Measurements from ENCODE around the gene GLI3.

GLI3 gene

DNA sequence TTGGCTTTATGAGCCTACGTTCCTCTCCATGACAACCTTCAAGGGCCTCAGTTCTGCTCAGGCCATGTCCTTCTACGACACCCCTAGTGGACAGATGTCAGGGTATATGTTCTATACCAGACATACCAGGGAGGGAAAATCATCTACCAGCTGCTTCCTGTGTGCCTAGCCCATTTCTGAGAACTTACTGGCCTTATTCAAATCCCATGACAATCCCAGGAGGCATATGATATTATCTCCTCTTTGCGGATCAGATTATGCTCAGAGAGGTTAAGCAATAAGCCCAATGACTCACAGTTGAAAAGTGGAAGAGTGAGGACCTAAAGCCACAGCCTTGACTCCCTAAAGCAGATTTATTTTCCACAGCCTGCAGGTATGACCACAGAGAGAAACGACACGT, 139.3 kb downstream of the GLI3 start:
- intact Hi-C loops (cut with DNase I): no loop called here
- DNase-seq: no peak

DNA sequence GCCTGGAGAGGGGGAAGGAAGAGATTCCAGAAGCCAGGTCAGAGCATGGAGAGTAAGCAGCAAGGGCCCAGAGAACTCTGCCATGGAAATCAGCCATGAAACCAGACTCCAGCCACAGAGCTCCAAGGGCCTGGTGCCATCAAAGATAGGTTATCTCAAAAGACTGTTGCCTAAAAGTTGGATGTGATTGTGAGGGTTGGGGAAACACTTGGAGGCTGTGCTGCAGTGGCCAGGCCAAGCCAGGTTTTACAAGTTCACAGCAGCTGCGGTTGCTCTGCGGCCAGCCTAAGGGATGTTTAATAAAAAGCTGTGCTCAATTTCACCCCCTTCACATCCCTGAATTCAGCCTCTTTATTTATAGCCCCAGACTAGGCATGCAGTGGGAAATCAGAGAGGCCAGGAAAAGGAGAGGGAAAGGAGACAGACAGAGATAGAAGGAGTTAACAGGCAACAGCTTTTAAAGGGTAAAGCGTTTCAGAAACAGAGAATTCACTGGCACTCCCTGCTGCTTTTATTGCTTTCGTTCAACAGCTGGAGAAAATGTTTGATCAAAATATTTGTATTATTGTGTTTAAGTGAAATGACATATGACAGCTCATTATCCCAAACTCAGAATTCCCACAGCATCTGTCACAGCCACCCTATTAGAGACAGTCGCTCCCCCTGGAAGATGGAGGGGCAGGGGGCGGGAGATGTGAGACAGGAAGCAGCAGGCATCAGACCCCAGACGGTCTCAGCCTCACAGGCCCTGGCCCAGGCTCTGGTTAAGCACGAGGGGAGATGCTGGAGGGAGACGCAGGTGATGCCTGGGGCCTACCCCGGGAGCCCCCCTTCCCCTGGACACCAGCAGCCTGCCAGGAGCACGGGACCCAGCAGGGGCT, 140.1 kb downstream of the GLI3 start:
- intact Hi-C loops (cut with DNase I): no loop called here
- DNase-seq: no peak

DNA sequence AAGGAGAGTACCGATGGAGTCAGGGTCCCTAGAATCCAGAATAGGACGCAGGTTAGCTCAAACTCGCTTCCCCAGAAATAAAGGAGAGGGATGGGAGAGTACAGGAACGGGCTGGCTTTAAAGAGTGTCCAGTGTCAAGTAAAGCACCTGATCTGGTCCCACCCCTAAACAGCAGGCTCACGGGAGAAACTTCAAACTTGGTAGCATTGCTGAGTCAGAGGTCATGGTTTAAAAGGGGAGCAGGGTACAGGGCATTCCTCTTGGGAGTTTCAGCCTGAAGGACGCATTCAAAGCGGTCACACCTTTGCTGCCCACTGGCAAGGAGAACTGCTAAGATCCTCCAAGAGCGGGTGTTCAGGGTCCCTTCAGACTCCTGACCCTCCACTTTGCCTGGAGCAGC, 140.7 kb downstream of the GLI3 start:
- intact Hi-C loops (cut with DNase I): no loop called here
- DNase-seq: no peak

DNA sequence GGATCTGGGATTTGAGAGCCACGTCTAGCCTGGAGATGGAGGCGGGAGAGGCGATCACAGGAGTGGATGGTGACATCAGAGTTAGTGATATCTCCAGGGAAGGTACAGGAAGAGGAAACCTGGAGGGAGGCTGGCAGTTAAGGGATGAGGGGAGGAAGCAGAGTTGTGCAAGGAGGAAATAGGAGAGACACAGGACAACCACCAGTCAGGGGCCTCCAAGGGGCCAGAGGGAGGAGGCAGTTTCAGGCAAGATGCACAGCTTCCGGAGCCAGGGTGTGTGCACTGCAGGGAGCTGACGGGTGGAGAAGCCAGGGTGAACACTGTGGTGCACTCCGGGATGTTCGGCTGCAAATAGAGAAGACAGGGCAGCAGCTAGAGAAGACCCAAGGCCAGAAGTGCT, 141.2 kb downstream of the GLI3 start:
- intact Hi-C loops (cut with DNase I): no loop called here
- DNase-seq: no peak

DNA sequence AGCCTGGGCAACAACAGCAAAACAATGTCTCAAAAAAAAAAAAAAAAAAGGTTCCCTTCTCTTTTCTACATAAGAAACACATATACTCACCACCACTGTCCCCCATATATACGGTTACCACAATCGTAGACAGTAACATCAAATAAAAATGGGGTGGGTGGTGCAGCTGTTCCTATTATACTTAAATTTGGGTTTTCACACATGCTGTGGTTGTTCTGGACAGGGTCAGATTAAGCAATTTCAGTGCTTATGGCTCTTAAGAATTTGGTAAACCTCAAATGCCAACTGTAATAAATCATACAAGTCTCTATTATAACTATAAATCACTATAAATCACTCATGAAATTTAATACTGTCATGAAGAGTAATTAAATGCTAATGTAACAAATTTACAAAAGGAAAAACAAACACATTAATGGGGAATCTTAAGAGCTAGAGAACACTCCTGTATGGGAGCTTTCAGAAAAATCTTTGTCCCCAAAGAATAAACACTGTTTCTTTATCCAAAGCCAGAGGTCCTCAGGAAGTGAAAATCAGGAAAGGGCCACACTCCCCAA, 143.6 kb downstream of the GLI3 start:
- intact Hi-C loops (cut with DNase I): no loop called here
- DNase-seq: no peak

DNA sequence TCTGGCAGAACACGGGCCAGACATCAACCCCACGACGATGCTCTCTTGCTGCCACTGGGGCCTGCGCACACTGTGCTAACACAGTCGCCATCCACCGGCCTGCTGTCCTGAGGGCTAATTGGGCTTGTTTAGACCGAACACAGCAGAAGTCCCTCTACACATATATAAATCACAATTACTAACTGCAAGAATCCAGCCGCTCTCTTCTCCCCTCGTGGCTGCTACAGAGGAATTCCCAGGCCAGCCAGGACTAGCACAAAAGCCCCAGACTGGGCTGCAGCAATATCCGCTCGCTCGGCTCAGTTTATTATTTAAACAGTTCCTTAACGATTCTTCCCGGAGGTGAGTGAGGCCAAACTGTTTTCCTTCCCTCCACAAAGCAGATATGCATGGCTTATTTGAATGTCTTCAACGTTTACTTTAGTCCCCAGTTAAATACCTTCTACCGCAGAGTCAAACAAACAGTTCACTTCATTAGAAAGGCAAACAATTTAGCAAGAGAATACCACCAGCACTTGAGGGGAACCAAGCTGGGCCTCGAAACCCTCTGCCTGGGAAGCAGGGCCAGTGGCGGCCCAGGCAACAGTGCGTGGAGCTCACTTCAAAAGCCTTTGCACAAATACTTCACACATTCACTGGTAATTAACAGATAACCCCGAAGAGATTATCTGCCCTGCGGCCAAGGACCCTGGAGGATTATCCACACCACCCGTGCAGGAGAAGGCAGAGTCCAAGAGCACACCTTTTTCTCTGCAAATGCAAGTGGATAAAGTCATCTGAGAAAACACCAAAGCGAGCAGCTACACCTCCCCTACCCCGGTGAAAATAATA, 145.3 kb downstream of the GLI3 start:
- intact Hi-C loops (cut with DNase I): no loop called here

DNA sequence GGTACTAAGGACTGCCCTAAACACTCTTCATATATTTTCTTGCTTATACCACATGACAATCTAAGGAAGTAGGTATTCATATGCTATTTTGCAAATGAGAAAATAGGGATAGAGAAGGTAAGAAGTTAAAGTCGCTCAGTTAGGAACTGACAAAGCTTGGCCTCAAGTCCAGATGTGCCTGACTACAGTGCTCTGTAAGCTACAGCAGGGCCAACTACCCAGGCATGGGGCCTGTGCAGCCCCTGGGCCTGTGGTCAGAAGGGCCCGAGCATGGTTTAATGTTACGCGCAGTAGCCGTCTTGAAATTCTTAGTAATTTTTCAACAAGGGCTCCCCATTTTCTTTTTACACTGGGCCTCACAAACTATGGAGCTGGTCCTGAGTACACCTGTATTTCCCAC, 146.2 kb downstream of the GLI3 start:
- DNase-seq: no peak
- intact Hi-C loops (cut with DNase I): no loop called here

More for the DNA sequence above, 145.3 kb downstream of the GLI3 start:
- no peak for DNase-seq

DNA sequence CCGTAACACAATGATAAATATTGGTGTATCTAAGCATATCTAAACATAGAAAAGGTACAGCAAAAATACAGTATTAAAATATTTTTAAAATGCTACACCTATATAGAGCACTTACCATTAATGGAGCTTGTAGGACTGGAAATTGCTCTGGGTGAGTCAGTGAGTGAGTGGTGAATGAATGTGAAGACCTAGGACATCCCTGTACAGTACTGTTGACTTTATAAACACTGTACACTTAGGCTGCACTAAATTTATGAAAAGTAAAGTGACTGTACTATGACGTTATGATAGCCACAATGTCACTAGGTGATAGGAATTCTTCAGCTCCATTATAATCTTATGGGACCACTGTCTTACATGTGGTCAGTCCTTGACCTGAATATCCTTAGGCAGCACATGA, 147.0 kb downstream of the GLI3 start:
- intact Hi-C loops (cut with DNase I): no loop called here
- DNase-seq: no peak

DNA sequence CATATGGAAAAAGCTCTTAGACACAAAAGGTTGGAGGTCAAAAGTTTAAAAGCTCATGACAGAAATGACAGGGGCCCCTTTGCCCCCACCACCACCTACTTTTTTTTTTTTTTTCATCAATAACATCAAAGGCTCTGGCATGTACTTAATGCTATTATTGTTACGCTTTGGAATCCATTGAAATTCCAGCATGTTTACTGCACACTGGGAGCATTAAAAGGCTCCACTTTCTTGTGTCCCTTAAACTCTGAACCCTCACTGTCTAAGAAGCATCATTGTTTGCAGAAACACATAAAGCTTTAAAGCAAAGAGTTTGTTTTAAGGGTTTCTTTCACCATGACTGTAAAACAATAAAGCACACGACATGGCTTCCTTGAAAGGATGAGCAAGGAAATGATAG, 149.4 kb downstream of the GLI3 start:
- intact Hi-C loops (cut with DNase I): no loop called here
- DNase-seq: no peak

DNA sequence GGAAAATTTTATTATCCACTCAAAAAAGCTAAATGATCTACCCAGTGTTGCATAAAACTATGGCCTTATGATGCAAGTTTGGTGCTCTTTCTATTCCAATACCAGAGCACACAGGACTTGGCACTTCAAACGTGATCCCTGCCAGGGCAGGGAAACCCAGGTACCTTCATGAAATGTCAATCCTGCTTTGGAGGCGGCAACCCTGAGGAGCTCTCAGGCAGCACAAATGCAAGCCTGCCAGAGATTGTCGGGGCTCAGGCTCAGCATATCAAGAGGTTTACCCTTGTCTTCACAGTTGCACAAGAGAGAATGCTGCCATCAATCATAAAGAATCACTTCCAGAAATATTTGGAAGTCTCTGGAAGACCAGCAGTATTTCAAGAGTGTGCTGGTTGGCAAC, 151.5 kb downstream of the GLI3 start:
- intact Hi-C loops (cut with DNase I): no loop called here
- DNase-seq: no peak

DNA sequence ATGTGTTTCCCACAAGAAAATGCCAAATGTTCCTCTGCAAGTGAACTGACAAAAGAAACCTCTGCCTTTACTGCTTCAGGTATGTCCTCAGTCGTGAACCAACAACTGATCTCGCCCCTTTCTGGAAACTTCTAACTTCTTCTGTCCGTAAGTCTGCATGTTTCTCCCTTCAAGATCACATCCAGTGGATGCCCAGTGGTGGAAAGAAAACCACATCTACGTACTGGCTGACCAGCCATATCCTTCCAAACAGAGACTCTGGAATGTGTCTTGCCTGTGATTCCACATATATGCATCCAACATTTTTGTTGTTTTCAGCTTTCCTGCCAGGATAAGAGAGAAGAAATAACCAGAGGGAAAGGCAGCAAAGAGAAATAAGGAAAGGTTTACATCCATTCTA, 152.7 kb downstream of the GLI3 start:
- DNase-seq: no peak
- intact Hi-C loops (cut with DNase I): no loop called here

DNA sequence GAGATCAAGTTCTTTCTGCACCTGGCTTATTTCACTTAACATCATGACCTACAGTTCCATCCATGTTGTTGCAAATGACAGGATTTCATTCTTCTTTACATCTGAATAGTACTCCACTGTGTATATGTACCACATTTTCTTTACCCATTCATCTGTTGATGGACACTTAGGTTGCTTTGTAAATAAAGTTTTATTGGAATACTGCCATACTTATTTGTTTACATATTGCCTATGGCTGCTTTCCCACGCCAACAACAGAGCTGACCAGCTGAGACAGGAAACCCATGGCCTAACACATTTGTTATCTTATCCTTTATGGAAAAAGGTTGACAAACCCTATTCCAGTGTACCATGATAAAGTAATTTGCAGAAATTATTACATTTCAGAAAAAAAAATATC, 153.7 kb downstream of the GLI3 start:
- DNase-seq: no peak
- intact Hi-C loops (cut with DNase I): no loop called here

DNA sequence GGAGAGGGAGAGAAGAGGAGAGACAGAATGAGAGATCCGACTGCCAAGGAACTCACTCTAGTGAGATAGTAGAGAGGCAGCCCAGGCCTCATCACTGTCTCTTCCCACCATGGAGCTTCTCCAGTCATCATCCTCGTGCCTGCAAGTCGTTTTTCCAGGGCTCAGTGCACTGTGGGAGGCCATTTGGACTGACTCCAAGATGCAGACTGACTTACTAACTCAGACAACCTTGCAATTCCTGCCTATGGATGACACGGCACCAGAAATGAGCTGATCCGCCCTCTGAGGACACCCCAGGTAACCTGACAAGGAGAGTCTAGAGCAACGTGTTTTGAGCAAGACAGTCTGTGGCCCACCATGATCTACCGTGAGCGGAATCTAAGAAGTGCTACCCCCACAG, 154.9 kb downstream of the GLI3 start:
- DNase-seq: peak in 38 of 42 donors; percentile 13 to 86 (median 57)
- intact Hi-C loops (cut with DNase I): no loop called here

DNA sequence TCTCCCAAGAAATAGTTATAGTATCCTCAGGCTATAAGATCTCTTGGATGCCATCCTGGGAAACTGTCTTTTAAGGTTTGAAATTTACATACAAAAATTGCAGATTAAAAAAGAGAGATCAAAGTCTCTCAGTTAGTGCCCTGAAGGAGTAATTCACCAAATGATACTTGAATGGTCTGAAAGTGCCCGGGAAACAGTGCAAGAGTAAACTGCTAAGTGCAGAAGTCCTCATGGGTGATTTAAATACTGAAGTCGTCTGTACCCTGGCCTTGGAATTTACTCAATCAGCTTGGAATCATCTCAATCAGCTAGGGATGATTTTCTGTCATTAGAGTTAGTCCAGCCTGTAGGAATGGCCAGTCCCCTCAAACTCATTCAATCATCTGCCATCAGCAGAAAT, 155.3 kb downstream of the GLI3 start:
- DNase-seq: no peak
- intact Hi-C loops (cut with DNase I): no loop called here

DNA sequence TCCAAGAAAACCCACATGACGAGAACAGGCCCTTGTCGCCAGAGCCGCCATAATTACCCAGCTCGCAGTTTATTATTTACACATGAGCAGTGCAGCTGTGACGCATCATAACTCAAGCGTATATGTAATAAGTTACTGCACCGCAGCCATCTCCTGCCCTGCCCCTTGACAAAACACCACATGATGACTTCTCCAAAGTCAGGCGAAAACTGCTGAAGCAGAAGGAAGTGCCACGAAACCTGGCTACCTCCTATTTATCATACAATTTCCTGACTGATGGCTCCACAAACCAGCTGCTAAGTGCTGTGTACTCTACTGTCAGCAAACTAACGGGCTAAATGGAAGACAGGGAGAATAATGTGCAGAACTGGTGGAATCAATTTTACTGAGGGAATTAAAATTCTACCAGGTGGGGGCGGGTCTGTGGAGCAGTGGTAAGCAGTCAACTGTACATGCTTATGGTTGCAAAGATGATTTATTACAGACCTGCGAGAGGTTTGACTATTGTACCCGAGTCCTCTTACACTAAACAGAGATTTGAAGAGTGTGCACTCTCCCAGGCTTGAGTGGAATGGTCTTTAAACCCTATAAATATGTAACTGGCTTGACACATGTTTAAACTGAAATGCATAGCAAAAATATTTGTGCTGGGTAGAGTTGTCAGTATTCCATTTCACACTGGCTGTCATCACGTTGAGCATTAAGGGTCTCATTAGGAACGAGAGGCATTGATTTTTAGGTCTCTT, 156.0 kb downstream of the GLI3 start:
- DNase-seq: no peak
- intact Hi-C loops (cut with DNase I): no loop called here

DNA sequence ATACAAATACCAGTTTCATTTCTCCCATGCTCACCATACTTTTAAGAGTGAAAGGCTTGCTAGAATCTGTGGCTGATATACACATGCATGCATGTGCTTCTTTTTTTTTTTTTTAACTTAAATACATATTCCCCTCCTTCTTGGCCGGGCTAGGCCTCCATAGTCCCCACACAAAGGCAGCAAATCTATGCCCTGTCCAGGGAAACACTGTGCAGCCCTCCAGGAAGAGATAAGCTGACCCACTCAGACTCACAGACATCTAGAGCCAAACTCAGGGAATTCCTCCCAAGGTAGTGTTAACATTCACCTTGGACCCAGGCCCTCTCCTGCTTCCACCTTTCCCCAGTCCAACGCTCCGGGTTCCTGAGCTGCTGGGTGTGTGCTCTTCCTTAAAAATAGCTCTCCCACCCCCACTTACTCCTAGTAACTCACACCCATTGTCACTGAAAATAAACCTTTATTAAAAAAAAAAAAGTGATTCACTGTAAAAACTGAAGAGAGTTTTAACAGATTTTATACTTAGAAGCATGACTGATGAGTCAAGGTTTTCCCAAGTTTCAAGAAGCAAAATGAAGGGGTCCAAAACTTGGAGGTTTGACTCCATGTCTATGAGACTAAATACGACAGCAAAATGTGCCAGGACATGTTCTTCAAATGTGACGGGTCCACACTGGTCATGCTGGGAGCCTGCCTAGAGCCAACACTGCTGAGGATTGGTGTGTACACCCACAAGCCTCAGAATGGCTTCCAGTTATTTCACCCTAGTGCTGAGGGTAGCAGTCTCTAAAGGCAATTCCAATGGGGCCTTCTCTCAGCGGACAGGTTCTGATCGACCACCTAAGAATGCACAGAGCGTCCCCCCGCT, 159.5 kb downstream of the GLI3 start:
- intact Hi-C loops (cut with DNase I): no loop called here

DNA sequence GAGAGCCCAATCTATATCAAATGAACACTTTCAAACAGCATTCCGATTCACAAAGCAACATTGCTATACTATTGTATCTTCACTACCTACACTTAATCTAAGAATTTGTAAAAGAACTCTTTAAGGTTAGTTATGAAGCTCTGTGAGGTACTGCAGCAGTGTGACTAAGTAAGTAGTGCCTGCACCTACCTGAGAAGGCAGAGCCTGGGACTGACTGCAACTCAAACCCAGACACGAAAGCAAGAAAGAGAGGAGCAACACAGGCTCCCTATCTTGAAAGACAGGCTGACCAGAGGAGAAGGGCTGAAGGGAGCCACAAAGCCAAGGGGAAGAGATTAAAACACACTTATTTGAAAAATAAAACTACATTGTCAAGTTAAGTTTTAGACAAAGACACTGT, 160.1 kb downstream of the GLI3 start:
- intact Hi-C loops (cut with DNase I): no loop called here
- peak in 5 of 42 donors; percentile 19 to 59 (median 36) for DNase-seq

More for the DNA sequence above, 159.5 kb downstream of the GLI3 start:
- DNase-seq: peak in 9 of 42 donors; percentile 13 to 69 (median 44)

DNA sequence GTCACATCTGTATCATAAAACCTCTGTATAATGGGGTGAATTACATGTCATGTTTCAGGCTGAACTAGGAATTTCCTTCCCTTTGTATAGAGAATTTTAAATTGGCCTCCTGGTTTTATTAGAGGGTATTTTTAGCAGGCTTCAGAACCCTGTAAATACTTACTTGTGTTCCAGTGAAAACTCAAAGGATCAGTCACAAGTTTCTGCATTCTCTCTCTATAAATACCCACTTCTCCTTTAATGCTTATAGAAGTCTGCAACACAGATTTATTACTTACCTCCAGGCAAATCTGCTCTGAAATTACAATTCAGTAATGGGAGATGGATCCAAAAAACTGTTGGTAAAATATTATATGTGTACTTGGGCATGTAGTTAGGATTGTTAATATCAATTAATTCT, 161.6 kb downstream of the GLI3 start:
- no peak for DNase-seq
- intact Hi-C loops (cut with DNase I): no loop called here

DNA sequence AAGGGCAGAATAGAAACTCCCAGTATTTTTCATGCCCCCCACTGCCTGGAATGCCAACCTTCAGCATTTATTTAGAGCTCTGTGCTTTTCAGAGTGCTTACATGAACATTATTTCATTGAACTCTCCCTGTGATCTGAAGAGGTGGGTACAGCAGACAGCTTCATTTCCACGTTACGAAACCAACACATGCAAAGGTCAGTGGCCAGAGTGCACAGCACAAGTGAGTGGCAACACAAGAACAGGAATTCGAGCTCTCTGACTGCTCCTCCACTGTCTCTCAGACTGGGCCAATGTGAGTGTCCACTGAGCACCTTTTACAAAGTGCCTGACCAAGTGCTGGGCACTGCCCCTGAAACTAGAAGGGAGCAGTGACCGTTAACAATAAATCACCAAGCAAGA, 162.9 kb downstream of the GLI3 start:
- intact Hi-C loops (cut with DNase I): no loop called here

More for the DNA sequence above, 162.9 kb downstream of the GLI3 start:
- no peak for DNase-seq

All from head of caudate nucleus (tissue), 42 donors.